ENCODE measurements around the gene RALGAPA2. TPM values are rescaled to one million over a fixed set of nuclear protein-coding genes. Genes with fewer than 3 reads are reported as not detected.
A peak's percentile ranks its signal among the peaks of the same experiment; 100 is the strongest.

Gene RALGAPA2
- total RNA-seq, 2 donors from 2014 or later: 38.5 to 39.2 TPM

DNA sequence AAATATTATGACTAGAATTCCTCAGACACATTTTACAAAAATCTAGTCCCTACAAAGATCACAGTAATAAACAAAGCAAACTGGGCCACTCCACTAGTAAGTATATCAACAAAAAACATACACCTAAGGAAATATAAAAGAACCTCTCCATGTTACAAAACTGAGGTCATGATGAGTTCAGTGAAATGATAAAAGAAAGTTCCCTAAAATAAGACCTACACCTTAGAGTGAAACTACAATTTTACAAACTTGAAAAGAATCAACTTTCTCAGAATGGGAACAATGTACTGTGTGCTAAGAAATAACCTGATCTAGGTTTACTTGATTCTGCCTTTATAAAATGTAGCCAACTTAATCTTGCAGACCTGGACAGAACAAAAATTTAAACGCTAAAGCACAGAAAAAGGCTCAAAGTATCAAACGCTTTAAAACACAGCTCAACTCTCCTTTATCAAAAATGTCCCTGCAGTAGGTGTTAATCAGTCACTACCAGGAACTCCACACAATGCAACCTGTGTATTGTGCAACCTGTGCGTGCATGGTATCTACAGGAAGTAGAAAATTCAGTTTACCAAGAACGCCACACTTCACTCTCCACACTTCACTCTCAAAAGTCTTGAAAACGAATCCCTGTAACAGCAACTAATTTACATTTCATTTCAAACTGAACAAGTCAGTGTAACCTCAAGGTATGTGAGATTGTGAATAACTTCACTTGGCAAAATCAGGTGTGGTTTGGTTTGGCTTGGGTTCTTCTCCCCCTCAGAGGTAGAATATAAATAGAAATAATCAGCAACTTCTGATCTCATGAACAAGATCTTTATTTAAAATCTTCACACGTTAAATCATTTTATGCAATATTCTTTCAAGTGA lies 1.8 kb downstream of the RALGAPA2 start:
- H3K4me1 Mint-ChIP-seq (ENCODE audit: low read depth in 2 of 2): peaks cover 35 to 37% of the 10 kb centered on the region in 2 donors
- H3K27ac Mint-ChIP-seq: peak overlapping the region; percentile 83 to 92
- no peaks in the 10 kb centered on the region for H3K27me3 Mint-ChIP-seq
- ATAC-seq (peak in 1 of 2 donors; percentile 23), DNase-seq (ENCODE audit: low spot score) (peak; percentile 71)
- no peaks in the 10 kb centered on the region for H3K9me3 Mint-ChIP-seq
- H3K4me3 Mint-ChIP-seq: peak overlapping the region; percentile 95
- H3K36me3 Mint-ChIP-seq: no peaks in the 10 kb centered on the region

DNA sequence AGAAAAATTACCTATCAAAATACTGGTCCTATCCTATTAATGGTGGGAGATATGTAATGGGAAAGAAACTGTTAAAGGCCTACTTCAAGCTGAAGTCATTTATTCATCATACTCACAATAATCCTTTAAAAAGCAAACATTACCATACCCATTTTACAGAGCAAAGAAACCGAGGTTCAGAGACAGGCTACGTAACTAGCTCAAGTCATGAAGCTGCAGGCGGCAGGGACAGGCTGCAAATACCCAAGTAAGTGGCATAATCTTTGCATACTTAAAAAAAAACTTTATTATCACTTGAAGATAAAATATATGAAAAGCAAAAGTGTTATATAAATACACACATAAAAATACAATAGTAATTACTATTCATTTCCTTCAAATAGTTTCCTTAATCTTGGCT lies 2.6 kb downstream of the RALGAPA2 start:
- no peak for ATAC-seq
- no peaks in the 10 kb centered on the region for H3K27me3 Mint-ChIP-seq
- H3K36me3 Mint-ChIP-seq: no peaks in the 10 kb centered on the region
- peaks cover 38% of the 10 kb centered on the region in 2 donors for H3K4me1 Mint-ChIP-seq (ENCODE audit: low read depth in 2 of 2)
- H3K9me3 Mint-ChIP-seq: no peaks in the 10 kb centered on the region
- H3K27ac Mint-ChIP-seq: peak overlapping the region; percentile 83 to 92
- DNase-seq (ENCODE audit: low spot score): no peak
- peak overlapping the region; percentile 95 for H3K4me3 Mint-ChIP-seq

DNA sequence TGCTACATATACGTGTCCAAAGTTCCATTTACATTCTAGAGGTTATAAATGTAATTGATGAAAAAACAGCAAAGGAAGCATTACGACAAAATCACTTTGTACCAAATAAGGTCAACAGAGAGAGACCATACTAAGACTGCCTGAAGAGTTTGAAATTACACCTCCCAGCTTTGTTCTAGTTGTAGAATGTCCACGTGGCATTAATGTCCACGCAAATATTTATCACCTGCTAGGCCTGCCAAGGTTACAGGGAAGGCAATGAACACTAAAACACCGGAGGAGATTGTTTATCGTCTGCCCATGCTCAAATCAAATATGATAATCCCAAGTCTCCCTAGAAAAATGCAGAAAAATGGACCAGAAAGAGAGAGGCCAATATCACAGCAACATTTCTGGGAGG lies 6.2 kb downstream of the RALGAPA2 start:
- no peaks in the 10 kb centered on the region for H3K27me3 Mint-ChIP-seq
- ATAC-seq (no peak), DNase-seq (ENCODE audit: low spot score) (no peak)
- H3K9me3 Mint-ChIP-seq: no peaks in the 10 kb centered on the region
- H3K4me3 Mint-ChIP-seq: no peak overlapping the region
- peaks cover 38 to 44% of the 10 kb centered on the region in 2 donors for H3K4me1 Mint-ChIP-seq (ENCODE audit: low read depth in 2 of 2)
- no peak overlapping the region for H3K27ac Mint-ChIP-seq
- H3K36me3 Mint-ChIP-seq: no peaks in the 10 kb centered on the region

DNA sequence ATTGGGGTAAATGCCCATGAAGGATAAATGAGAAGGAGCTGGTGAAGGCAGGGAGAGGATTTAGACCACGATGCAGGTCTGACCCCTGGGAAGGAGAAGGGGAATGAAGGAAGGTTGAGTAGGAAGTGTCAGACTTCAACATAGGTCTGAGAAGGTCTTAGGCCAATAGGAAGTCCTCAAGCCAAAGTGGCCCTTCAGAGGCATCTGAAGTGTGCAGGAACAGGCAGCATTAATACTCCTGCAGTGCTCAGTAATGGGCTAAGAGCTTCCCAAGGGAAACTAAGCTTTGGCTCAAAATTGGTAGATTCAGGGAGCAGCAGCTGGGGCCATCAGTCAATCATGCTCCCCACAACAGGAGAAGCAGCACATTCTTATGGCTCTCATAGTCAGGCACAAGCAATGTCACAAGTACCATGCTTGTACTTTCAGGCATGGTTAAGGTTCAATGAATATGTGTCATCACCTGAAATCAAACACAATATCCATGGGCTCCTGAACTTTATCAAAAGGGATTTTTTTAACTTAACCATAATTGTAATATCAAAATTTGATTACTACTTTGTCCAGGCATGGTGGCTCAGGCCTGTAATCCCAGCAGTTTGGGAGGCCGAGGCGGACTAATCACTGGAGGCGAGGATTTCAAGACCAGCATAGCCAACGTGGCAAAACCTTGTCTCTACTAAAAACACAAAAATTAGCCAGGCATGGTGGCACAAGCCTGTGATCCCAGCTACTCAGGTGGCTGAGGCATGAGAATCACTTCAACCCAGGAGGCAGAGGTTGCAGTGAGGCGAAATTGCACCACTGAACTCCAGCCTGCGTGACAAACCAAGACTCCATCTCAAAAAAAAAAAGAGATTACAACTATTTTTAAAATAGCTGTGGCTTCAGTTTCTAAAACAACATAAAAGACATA lies 9.9 kb downstream of the RALGAPA2 start:
- Mint-ChIP-seq H3K36me3 (no peaks in the 10 kb centered on the region), H3K27me3 (no peaks in the 10 kb centered on the region), H3K9me3 (no peaks in the 10 kb centered on the region), H3K4me3 (no peak overlapping the region), H3K27ac (no peak overlapping the region), H3K4me1 (ENCODE audit: low read depth in 2 of 2) (peaks cover 22 to 30% of the 10 kb centered on the region in 2 donors)
- ATAC-seq (no peak), DNase-seq (ENCODE audit: low spot score) (no peak)

DNA sequence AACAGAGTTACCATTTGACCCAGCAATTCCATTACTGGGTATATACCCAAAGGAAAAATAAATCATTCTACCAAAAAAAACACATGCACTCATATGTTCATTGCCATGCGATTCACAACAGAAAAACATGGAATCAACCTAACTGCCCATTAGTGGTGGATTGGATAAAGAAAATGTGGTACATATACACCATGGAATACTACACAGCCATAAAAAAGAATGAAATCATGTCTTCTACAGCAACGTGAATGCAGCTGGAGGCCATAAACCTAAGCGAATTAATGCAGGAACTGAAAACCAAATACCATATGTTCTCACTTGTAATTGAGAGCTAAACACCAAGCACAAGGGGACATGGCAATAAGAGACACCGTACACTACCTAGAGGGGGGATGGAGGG lies 12.5 kb downstream of the RALGAPA2 start:
- H3K36me3 Mint-ChIP-seq: no peaks in the 10 kb centered on the region
- H3K27me3 Mint-ChIP-seq: no peaks in the 10 kb centered on the region
- no peak overlapping the region for H3K27ac Mint-ChIP-seq
- peaks cover 23 to 28% of the 10 kb centered on the region in 2 donors for H3K4me1 Mint-ChIP-seq (ENCODE audit: low read depth in 2 of 2)
- ATAC-seq (no peak), DNase-seq (ENCODE audit: low spot score) (no peak)
- no peak overlapping the region for H3K4me3 Mint-ChIP-seq
- no peaks in the 10 kb centered on the region for H3K9me3 Mint-ChIP-seq

DNA sequence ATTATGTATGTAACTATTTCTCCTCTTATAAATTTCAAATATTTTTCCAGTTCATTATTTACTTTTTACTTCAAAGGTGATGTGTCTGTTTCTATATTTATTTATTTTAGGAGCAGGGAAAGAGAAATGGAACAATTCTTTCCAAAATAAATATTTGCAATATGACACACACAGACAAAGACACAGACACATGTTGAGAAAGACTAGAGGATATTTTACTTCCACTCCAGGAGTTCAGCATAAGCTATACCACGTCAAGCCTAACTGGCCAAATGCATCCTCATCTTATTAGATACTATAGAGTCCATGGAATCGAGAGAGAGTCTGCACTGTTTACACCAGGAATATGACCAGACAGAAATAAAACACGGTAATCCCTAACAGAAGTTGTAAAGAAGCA lies 13.3 kb downstream of the RALGAPA2 start:
- no peak for ATAC-seq

DNA sequence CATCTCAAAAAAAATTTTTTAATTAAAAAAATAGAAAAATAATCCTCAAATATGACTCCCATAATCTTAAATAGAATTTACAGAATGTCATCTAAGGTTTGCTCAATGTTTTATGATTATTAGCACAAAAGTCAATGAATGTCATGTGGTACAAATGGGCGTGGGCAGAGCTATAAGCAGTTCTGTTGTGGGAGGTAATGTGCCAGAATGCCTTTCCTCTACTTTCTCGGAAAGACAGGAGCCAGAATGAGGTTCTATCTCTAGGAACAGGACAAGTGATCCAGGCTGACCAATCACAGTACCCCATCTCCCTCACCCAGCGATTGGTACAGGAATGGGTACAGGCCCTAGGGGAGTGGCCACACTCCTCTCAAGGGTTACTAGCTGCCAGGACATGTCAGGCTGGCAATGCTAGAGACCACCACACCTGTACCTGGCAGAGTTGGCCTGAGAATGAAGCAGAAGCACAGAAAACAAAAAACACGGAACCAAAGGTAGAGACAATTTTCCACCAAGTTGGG lies 15.1 kb downstream of the RALGAPA2 start:
- no peak for ATAC-seq
- no peaks in the 10 kb centered on the region for H3K27me3 Mint-ChIP-seq
- DNase-seq (ENCODE audit: low spot score): no peak
- H3K4me1 Mint-ChIP-seq (ENCODE audit: low read depth in 2 of 2): peaks cover 23 to 26% of the 10 kb centered on the region in 2 donors
- H3K4me3 Mint-ChIP-seq: no peak overlapping the region
- H3K27ac Mint-ChIP-seq: no peak overlapping the region
- no peaks in the 10 kb centered on the region for H3K36me3 Mint-ChIP-seq
- H3K9me3 Mint-ChIP-seq: no peaks in the 10 kb centered on the region

More for the DNA sequence above, 13.3 kb downstream of the RALGAPA2 start:
- Mint-ChIP-seq H3K27ac (no peak overlapping the region), H3K27me3 (no peaks in the 10 kb centered on the region), H3K4me1 (ENCODE audit: low read depth in 2 of 2) (peaks cover 24 to 25% of the 10 kb centered on the region in 2 donors), H3K9me3 (no peaks in the 10 kb centered on the region), H3K4me3 (no peak overlapping the region), H3K36me3 (no peaks in the 10 kb centered on the region)
- no peak for DNase-seq (ENCODE audit: low spot score)

DNA sequence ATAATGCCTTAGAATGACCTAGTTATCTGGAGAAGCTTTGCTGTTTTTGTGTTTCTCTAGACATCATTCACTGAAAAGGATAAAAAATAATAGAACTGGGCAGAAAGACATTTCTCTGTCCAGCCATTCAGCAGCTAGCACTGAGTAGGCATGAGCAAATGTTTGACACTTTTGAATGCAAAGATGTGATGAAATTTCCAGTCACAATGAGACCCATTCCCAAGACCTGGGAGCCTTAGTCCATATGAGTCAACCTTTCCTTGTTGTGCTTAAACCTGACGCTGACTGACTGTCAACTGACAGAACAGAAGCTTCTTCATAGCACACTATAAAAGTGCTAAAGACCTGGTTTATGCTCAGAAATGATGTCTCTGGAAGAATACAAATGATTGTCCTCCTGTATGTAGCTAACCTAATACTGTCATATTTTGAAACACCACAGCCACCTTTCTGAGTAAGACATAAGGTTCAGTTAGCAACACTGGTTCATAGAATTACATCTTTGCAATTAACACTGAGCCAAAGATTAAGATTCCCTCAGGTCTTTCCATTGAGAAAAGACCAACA lies 17.1 kb downstream of the RALGAPA2 start:
- H3K27ac Mint-ChIP-seq: no peak overlapping the region
- ATAC-seq (no peak), DNase-seq (ENCODE audit: low spot score) (no peak)
- peaks cover 17 to 24% of the 10 kb centered on the region in 2 donors for H3K4me1 Mint-ChIP-seq (ENCODE audit: low read depth in 2 of 2)
- no peaks in the 10 kb centered on the region for H3K27me3 Mint-ChIP-seq
- H3K9me3 Mint-ChIP-seq: no peaks in the 10 kb centered on the region
- no peak overlapping the region for H3K4me3 Mint-ChIP-seq
- H3K36me3 Mint-ChIP-seq: no peaks in the 10 kb centered on the region

DNA sequence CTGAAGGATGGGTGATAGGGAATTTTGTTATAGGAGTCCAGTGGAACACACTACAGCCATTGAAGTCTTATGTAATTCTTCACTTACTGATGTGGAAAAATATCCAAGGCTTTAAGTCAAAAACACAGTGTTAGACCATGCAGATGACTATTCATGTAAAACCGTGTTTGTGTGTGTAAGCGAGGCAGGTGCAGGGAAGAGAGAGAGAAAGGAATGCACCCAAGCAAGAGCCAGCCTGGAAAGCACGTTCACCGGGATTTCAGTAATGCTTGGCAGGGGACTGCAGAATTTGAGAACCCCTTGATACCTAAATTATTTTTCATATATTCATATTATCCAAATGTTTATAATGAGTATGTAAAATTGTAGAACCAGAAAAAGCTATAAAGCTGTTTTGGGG lies 17.9 kb downstream of the RALGAPA2 start:
- H3K27ac Mint-ChIP-seq: no peak overlapping the region

DNA sequence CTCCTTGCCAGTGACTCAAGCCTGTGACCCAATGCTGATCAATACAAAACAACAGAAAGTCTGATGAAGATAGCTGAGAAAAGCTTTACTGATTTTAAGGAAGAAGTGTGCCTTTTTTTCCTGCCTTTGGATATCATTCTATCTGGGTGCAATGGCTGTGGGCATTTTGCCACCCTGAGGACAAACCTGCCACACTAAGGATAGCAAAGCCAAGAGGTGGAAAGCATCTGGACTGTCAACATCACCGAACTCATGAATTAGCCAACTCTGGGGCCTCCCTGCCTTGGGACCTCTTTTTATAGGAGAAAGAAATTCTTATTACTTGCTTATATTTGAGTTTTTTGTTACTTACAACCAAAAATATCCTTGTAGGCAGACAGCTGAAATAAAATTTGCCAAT lies 19.9 kb downstream of the RALGAPA2 start:
- H3K27ac Mint-ChIP-seq: no peak overlapping the region
- no peaks in the 10 kb centered on the region for H3K9me3 Mint-ChIP-seq
- H3K4me1 Mint-ChIP-seq (ENCODE audit: low read depth in 2 of 2): peaks cover 13 to 24% of the 10 kb centered on the region in 2 donors
- ATAC-seq (no peak), DNase-seq (ENCODE audit: low spot score) (no peak)
- no peaks in the 10 kb centered on the region for H3K36me3 Mint-ChIP-seq
- no peak overlapping the region for H3K4me3 Mint-ChIP-seq
- H3K27me3 Mint-ChIP-seq: no peaks in the 10 kb centered on the region

More for the DNA sequence above, 17.9 kb downstream of the RALGAPA2 start:
- no peak for ATAC-seq
- no peaks in the 10 kb centered on the region for H3K27me3 Mint-ChIP-seq
- H3K9me3 Mint-ChIP-seq: no peaks in the 10 kb centered on the region
- no peak for DNase-seq (ENCODE audit: low spot score)
- H3K36me3 Mint-ChIP-seq: no peaks in the 10 kb centered on the region
- H3K4me3 Mint-ChIP-seq: no peak overlapping the region
- H3K4me1 Mint-ChIP-seq (ENCODE audit: low read depth in 2 of 2): peaks cover 17 to 24% of the 10 kb centered on the region in 2 donors

DNA sequence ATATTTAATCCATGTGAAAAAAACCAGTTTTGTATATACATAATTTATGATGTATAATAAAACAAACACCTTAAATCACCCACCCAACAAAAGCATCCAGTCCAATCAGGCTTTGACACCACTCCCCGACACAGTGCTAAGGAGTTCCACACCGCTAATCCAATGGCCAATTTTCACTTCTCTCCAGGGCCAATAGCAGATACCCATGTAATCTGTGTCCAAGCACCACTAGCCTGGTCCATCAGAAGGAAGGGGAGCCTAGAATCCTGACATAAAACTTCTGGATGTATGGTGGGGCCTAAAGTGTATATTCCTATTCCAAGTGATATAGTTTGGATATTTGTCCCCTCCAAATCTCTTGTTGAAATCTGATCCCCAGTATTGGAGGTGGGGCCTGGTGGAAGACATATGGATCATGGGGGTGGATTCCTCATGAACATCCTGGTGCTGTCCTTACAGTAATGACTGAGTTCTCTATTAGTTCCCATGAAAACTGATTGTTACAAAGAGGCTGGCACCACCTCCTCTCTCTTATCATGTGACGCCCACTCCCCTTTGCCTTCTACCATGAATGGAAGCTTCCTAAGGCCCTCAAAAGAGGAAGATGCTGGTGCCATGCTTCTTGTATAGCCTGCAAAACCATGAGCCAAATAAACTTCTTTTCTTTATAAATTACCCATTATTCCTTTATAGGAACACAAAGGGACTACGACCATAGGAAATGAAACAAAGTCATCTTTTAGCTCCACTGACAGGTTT lies 20.8 kb downstream of the RALGAPA2 start:
- Mint-ChIP-seq H3K27me3 (no peaks in the 10 kb centered on the region), H3K4me1 (ENCODE audit: low read depth in 2 of 2) (peaks cover 10 to 28% of the 10 kb centered on the region in 2 donors), H3K36me3 (no peaks in the 10 kb centered on the region), H3K4me3 (no peak overlapping the region), H3K27ac (no peak overlapping the region), H3K9me3 (no peaks in the 10 kb centered on the region)
- no peak for DNase-seq (ENCODE audit: low spot score)
- ATAC-seq: no peak

DNA sequence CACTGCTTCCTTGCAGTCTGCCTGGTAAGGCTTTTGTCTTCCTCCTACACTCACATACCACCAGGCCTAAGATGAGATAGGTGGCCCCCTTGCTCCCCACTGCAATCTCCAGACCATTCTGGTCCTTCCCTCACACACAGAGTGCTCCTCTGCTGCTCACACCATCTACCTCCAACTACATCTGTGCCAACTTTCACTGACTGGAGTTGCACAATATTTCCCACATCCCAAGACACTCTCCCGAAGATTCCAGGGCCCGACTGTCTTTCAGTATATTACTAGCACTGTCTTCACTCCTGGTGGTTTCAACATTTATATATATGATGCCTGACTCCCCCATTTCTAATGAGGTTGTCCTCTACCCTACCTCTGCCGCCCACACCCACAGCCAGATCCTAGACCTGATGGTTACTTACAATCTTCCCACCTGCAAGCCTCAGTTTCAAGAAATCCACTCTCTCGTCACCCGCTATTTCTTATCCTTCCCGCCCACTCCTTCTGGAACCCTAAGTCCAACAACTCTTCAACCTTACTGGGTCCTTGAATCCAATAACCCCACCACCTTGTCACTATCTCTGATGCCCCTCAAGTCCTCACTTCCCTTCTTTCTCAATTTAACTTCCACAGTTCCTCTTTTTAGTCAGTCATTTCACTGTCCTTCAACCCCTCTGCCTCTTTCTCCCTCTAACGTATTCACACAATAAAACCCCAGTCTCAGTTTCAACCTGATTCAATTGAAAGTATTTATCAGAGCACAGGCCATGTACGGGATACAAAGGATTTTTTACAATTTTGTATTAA lies 21.6 kb downstream of the RALGAPA2 start:
- H3K9me3 Mint-ChIP-seq: no peaks in the 10 kb centered on the region
- ATAC-seq (no peak), DNase-seq (ENCODE audit: low spot score) (no peak)
- no peaks in the 10 kb centered on the region for H3K36me3 Mint-ChIP-seq
- H3K27me3 Mint-ChIP-seq: no peaks in the 10 kb centered on the region
- H3K27ac Mint-ChIP-seq: no peak overlapping the region
- H3K4me3 Mint-ChIP-seq: no peak overlapping the region
- H3K4me1 Mint-ChIP-seq (ENCODE audit: low read depth in 2 of 2): peaks cover 5 to 21% of the 10 kb centered on the region in 2 donors

Measured in natural killer cell treated with Interleukin-12 subunit alpha and Interleukin-12 subunit beta and Interleukin-15 and Interleukin-18, amount 100 ng/mL, for 72 hours (primary cell).